Prostate gland (tissue), 2 donors: ENCODE data around the gene TMEM150B.
"Not testable (repeated sequence)": the region's sequence is repeated elsewhere in the genome, so short reads cannot be mapped to it uniquely, and the experiment has no call there.

ENCODE experiments used
- CTCF ChIP-seq, 4 experiments: fragments of 200-600 bp in 2 of 4; fragments of 450-650 bp in 2 of 4; sonication (generic) in 2 of 4; IDR thresholded peaks; 1 replicate in 3 of 4; 2 replicates in 1 of 4; pipeline ENCODE4 v1.5.1; 2016 to 2019; ENCODE audit warnings: antibody characterized with exemption in 4 of 4, mild to moderate bottlenecking in 2 of 4, moderate library complexity in 2 of 4
- POLR2A ChIP-seq: fragments of 450-650 bp; IDR thresholded peaks from one replicate; pipeline ENCODE4 v1.6.1; 2016; ENCODE audit warnings: antibody characterized with exemption, mild to moderate bottlenecking
- POLR2AphosphoS5 ChIP-seq: sonication (generic); formaldehyde crosslinking; IDR thresholded peaks from one replicate; pipeline ENCODE4 v1.6.1; 2017; ENCODE audit warnings: antibody characterized with exemption

- TF ChIP-seq POLR2A; CTCF (IDR thresholded peaks at IDR 0.05); POLR2AphosphoS5: not testable (repeated sequence)
Measured at GRCh38 chr19:55328774-55329318, 3.7 kb upstream of the TMEM150B start.
